WTC11 (cell line): ENCODE data around the gene PIK3C2G. TPM values are rescaled to one million over a fixed set of nuclear protein-coding genes. Genes with fewer than 3 reads are reported as not detected.

ENCODE experiments used
- ATAC-seq: fragments of 200-7000 bp; cut with Tn5 transposase; 2 replicates; pipeline ENCODE4 v1.10.0; 2021; ENCODE audit warnings: mild to moderate bottlenecking, moderate library complexity
- CTCF ChIA-PET: fragments of 300-600 bp; sonication (Branson Sonifier 250); formaldehyde crosslinking; loops from one replicate; lab custom pipeline; 2021; ENCODE audit warnings: antibody characterized with exemption; lab: Charles Lee
- POLR2A ChIA-PET: fragments of 350-600 bp; sonication (Branson Sonifier 250); formaldehyde crosslinking; loops from one replicate; lab custom pipeline; 2021; ENCODE audit warnings: antibody characterized with exemption; lab: Charles Lee
- DNase-seq: peaks from one replicate; pipeline ENCODE4 v3.0.0; 2021; ENCODE audit warnings: low spot score
- H3K27ac Mint-ChIP-seq: 2 replicates; pipeline ENCODE4 v1.8.0; 2021; ENCODE audit warnings: mixed read lengths
- H3K27me3 Mint-ChIP-seq: 2 replicates; pipeline ENCODE4 v1.8.0; 2021; ENCODE audit warnings: low read depth, mild to moderate bottlenecking, moderate library complexity, mixed read lengths
- H3K36me3 Mint-ChIP-seq: 2 replicates; pipeline ENCODE4 v1.8.0; 2021; ENCODE audit warnings: mixed read lengths
- H3K4me1 Mint-ChIP-seq: 2 replicates; pipeline ENCODE4 v1.8.0; 2022; ENCODE audit warnings: mixed read lengths
- H3K4me3 Mint-ChIP-seq: 2 replicates; pipeline ENCODE4 v1.8.0; 2021; ENCODE audit warnings: mild to moderate bottlenecking, moderate library complexity, mixed read lengths
- H3K9me3 Mint-ChIP-seq: 2 replicates; pipeline ENCODE4 v1.8.0; 2021; ENCODE audit warnings: mixed read lengths
- CREB1 ChIP-seq: sonication (generic); formaldehyde crosslinking; IDR thresholded peaks from 2 replicates; pipeline ENCODE4 v1.8.0; 2023; ENCODE audit warnings: mild to moderate bottlenecking, missing genetic modification reagents
- CREM ChIP-seq: sonication (generic); formaldehyde crosslinking; IDR thresholded peaks from 2 replicates; pipeline ENCODE4 v1.8.1; 2022; ENCODE audit warnings: mild to moderate bottlenecking, missing genetic modification reagents, moderate library complexity
- EMX1 ChIP-seq: fragments of 250-450 bp; sonication (Bioruptor Pico); IDR thresholded peaks from 2 replicates; pipeline ENCODE4 v1.8.0; 2021; ENCODE audit warnings: mild to moderate bottlenecking
- FOXK1 ChIP-seq: sonication (generic); formaldehyde crosslinking; IDR thresholded peaks from 2 replicates; pipeline ENCODE4 v1.8.0; 2022; ENCODE audit warnings: mild to moderate bottlenecking, moderate library complexity, missing genetic modification reagents
- GRHL2 ChIP-seq: fragments of 250-450 bp; sonication (Bioruptor Pico); IDR thresholded peaks from 2 replicates; pipeline ENCODE4 v1.8.0; 2022; ENCODE audit warnings: mild to moderate bottlenecking, moderate library complexity; ENCODE audit not compliant: insufficient replicate concordance, severe bottlenecking
- IRF2 ChIP-seq: sonication (generic); formaldehyde crosslinking; IDR thresholded peaks from 2 replicates; pipeline ENCODE4 v1.8.0; 2022; ENCODE audit warnings: low read depth, missing genetic modification reagents, borderline replicate concordance
- JAZF1 ChIP-seq: fragments of 250-450 bp; sonication (Bioruptor Pico); IDR thresholded peaks from 2 replicates; pipeline ENCODE4 v1.9.0; 2021; ENCODE audit warnings: moderate library complexity, mild to moderate bottlenecking, inconsistent platforms
- NFATC4 ChIP-seq: fragments of 250-450 bp; sonication (Bioruptor Pico); IDR thresholded peaks from 2 replicates; pipeline ENCODE4 v1.9.0; 2021; ENCODE audit warnings: mild to moderate bottlenecking
- NFYB ChIP-seq: sonication (generic); formaldehyde crosslinking; conservative IDR thresholded peaks from 2 replicates; pipeline ENCODE4 v1.8.0; 2022; ENCODE audit warnings: low read depth, missing genetic modification reagents
- NR1H2 ChIP-seq: sonication (generic); formaldehyde crosslinking; IDR thresholded peaks from 2 replicates; pipeline ENCODE4 v1.9.0; 2021; ENCODE audit warnings: mild to moderate bottlenecking, moderate library complexity, missing genetic modification reagents
- NR3C1 ChIP-seq: sonication (generic); formaldehyde crosslinking; conservative IDR thresholded peaks from 2 replicates; pipeline ENCODE4 v1.8.1; 2023; ENCODE audit warnings: low read depth, mild to moderate bottlenecking, missing genetic modification reagents
- RORB ChIP-seq: fragments of 250-450 bp; sonication (Bioruptor Pico); IDR thresholded peaks from 2 replicates; pipeline ENCODE4 v1.9.0; 2021; ENCODE audit warnings: mild to moderate bottlenecking
- TP53 ChIP-seq: sonication (generic); formaldehyde crosslinking; IDR thresholded peaks from 2 replicates; pipeline ENCODE4 v1.8.1; 2023; ENCODE audit warnings: mild to moderate bottlenecking, missing genetic modification reagents
- ZNF219 ChIP-seq: sonication (generic); formaldehyde crosslinking; IDR thresholded peaks from 2 replicates; pipeline ENCODE4 v1.8.0; 2023; ENCODE audit warnings: missing genetic modification reagents, mild to moderate bottlenecking, borderline replicate concordance
- ZNF317 ChIP-seq: sonication (generic); formaldehyde crosslinking; IDR thresholded peaks from 2 replicates; pipeline ENCODE4 v1.8.1; 2023; ENCODE audit warnings: low read depth, mild to moderate bottlenecking, moderate library complexity, missing genetic modification reagents, borderline replicate concordance
- ZNF671 ChIP-seq: fragments of 250-450 bp; sonication (Bioruptor Pico); IDR thresholded peaks from 2 replicates; pipeline ENCODE4 v1.8.0; 2021; ENCODE audit warnings: mild to moderate bottlenecking
- total RNA-seq: library from RNA; stranded (reverse); gene quantifications from 3 replicates; pipeline ENCODE4 v1.2.3, GENCODE V29; 2021
- TF ChIP-seq, protein P1 (sequence below): sonication (generic); formaldehyde crosslinking; IDR thresholded peaks from 2 replicates; pipeline ENCODE4 v1.8.1; 2023; ENCODE audit warnings: mild to moderate bottlenecking, missing genetic modification reagents, borderline replicate concordance
- TF ChIP-seq, protein P2 (sequence below): sonication (generic); formaldehyde crosslinking; IDR thresholded peaks from 2 replicates; pipeline ENCODE4 v1.8.1; 2022; ENCODE audit warnings: low read depth, mild to moderate bottlenecking, moderate library complexity, missing genetic modification reagents, borderline replicate concordance
- TF ChIP-seq, protein P3 (sequence below): sonication (generic); formaldehyde crosslinking; IDR thresholded peaks from 2 replicates; pipeline ENCODE4 v1.8.1; 2022; ENCODE audit warnings: mild to moderate bottlenecking, missing genetic modification reagents, moderate library complexity, borderline replicate concordance
- TF ChIP-seq, protein P4 (sequence below): sonication (generic); formaldehyde crosslinking; IDR thresholded peaks from 2 replicates; pipeline ENCODE4 v1.8.1; 2022; ENCODE audit warnings: low read depth, missing genetic modification reagents, borderline replicate concordance
- TF ChIP-seq, protein P5 (sequence below): sonication (generic); formaldehyde crosslinking; conservative IDR thresholded peaks from 2 replicates; pipeline ENCODE4 v1.8.1; 2022; ENCODE audit warnings: mild to moderate bottlenecking, missing genetic modification reagents
- TF ChIP-seq, protein P6 (sequence below): fragments of 250-450 bp; sonication (Bioruptor Pico); IDR thresholded peaks from 2 replicates; pipeline ENCODE4 v1.9.0; 2021; ENCODE audit warnings: mild to moderate bottlenecking, borderline replicate concordance

PIK3C2G gene
- total RNA-seq, 1 experiment from 2014 or later = not detected

DNA sequence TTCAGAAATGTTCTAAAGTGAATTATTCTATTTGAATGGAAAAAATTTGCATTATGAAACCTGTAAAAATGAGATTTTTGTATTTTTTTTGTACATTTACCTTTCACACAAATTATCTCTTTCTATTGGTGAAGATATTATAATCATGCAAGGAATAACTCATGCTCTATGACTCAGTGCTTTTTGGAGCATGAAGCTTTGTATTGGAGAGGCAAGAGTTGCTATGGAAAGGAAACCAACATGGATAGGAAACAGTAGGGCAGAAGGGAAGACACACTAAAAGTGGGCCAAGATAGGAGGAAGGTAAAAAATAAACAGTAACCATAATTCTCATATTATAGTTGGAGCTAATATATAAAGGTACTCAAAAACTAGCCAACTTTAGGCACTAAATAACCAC, 397.5 kb downstream of the PIK3C2G start:
- POLR2A ChIA-PET = interaction anchor here (0.6 kb wide), 1 partner anchor 10 kb away, joined by 3 read pairs; no protein-coding TSS in a partner anchor
- Mint-ChIP-seq H3K27ac (no peak overlapping the region), H3K4me1 (no peaks in the 10 kb centered on the region; the same call in 1 of the 2 replicates), H3K36me3 (peaks cover 2% of the 10 kb centered on the region; the same call in 1 of the 2 replicates), H3K4me3 (no peak overlapping the region), H3K27me3 (no peaks in the 10 kb centered on the region; the same call in 1 of the 2 replicates), H3K9me3 (peaks cover 8% of the 10 kb centered on the region)
- TF ChIP-seq IRF2 (CRISPR knock-in tag) (no peak), NFYB (CRISPR knock-in tag) (no peak), ZNF671 (CRISPR knock-in tag) (no peak), JAZF1 (CRISPR knock-in tag) (no peak), FOXK1 (CRISPR knock-in tag) (no peak), RORB (no peak), TP53 (CRISPR knock-in tag) (no peak), CREM (CRISPR knock-in tag) (no peak), NR3C1 (no peak)
- TF ChIP-seq, protein P1, sequence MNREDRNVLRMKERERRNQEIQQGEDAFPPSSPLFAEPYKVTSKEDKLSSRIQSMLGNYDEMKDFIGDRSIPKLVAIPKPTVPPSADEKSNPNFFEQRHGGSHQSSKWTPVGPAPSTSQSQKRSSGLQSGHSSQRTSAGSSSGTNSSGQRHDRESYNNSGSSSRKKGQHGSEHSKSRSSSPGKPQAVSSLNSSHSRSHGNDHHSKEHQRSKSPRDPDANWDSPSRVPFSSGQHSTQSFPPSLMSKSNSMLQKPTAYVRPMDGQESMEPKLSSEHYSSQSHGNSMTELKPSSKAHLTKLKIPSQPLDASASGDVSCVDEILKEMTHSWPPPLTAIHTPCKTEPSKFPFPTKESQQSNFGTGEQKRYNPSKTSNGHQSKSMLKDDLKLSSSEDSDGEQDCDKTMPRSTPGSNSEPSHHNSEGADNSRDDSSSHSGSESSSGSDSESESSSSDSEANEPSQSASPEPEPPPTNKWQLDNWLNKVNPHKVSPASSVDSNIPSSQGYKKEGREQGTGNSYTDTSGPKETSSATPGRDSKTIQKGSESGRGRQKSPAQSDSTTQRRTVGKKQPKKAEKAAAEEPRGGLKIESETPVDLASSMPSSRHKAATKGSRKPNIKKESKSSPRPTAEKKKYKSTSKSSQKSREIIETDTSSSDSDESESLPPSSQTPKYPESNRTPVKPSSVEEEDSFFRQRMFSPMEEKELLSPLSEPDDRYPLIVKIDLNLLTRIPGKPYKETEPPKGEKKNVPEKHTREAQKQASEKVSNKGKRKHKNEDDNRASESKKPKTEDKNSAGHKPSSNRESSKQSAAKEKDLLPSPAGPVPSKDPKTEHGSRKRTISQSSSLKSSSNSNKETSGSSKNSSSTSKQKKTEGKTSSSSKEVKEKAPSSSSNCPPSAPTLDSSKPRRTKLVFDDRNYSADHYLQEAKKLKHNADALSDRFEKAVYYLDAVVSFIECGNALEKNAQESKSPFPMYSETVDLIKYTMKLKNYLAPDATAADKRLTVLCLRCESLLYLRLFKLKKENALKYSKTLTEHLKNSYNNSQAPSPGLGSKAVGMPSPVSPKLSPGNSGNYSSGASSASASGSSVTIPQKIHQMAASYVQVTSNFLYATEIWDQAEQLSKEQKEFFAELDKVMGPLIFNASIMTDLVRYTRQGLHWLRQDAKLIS = no peak
- TF ChIP-seq, protein P2, sequence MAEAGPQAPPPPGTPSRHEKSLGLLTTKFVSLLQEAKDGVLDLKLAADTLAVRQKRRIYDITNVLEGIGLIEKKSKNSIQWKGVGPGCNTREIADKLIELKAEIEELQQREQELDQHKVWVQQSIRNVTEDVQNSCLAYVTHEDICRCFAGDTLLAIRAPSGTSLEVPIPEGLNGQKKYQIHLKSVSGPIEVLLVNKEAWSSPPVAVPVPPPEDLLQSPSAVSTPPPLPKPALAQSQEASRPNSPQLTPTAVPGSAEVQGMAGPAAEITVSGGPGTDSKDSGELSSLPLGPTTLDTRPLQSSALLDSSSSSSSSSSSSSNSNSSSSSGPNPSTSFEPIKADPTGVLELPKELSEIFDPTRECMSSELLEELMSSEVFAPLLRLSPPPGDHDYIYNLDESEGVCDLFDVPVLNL (CRISPR knock-in tag) = no peak
- TF ChIP-seq, protein P3, sequence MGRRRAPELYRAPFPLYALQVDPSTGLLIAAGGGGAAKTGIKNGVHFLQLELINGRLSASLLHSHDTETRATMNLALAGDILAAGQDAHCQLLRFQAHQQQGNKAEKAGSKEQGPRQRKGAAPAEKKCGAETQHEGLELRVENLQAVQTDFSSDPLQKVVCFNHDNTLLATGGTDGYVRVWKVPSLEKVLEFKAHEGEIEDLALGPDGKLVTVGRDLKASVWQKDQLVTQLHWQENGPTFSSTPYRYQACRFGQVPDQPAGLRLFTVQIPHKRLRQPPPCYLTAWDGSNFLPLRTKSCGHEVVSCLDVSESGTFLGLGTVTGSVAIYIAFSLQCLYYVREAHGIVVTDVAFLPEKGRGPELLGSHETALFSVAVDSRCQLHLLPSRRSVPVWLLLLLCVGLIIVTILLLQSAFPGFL (CRISPR knock-in tag) = no peak
- TF ChIP-seq, protein P4, sequence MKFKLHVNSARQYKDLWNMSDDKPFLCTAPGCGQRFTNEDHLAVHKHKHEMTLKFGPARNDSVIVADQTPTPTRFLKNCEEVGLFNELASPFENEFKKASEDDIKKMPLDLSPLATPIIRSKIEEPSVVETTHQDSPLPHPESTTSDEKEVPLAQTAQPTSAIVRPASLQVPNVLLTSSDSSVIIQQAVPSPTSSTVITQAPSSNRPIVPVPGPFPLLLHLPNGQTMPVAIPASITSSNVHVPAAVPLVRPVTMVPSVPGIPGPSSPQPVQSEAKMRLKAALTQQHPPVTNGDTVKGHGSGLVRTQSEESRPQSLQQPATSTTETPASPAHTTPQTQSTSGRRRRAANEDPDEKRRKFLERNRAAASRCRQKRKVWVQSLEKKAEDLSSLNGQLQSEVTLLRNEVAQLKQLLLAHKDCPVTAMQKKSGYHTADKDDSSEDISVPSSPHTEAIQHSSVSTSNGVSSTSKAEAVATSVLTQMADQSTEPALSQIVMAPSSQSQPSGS = no peak
- no peak for DNase-seq
- no peak for ATAC-seq
- CTCF ChIA-PET = no interaction called here

DNA sequence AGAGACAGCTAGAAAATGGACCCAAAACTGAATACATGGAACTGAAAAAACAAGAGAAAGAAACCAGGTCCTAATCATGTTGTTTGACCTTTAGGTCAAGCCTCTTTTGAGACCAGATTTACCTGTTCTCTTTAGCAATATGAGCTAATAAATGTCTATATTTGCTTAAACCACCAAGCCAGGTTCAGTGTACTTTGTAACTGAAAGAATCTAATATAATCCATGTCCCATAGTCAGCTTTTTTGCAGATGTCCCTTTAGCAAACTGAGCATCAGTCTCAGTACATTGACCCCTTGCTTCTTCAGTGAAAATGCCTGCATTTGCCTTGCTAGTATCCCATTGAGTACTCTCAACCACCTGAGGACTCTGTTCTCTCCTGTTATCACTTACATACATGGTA, 414.8 kb downstream of the PIK3C2G start:
- Mint-ChIP-seq H3K36me3 (no peaks in the 10 kb centered on the region), H3K27me3 (peaks cover 15% of the 10 kb centered on the region), H3K27ac (no peak overlapping the region), H3K9me3 (peaks cover 12% of the 10 kb centered on the region; the same call in 1 of the 2 replicates), H3K4me1 (no peaks in the 10 kb centered on the region), H3K4me3 (no peak overlapping the region)
- CTCF ChIA-PET = no interaction called here
- ATAC-seq (no peak), DNase-seq (no peak)
- POLR2A ChIA-PET = no interaction called here
- TF ChIP-seq, protein P5, sequence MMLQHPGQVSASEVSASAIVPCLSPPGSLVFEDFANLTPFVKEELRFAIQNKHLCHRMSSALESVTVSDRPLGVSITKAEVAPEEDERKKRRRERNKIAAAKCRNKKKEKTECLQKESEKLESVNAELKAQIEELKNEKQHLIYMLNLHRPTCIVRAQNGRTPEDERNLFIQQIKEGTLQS (CRISPR knock-in tag) = no peak
- TF ChIP-seq IRF2 (CRISPR knock-in tag) = no peak
- no peak for TF ChIP-seq NFATC4 (CRISPR knock-in tag)
- TF ChIP-seq EMX1 (CRISPR knock-in tag) = no peak
- TF ChIP-seq, protein P4 = no peak
- TF ChIP-seq ZNF219 (CRISPR knock-in tag) = no peak
- TF ChIP-seq, protein P6, sequence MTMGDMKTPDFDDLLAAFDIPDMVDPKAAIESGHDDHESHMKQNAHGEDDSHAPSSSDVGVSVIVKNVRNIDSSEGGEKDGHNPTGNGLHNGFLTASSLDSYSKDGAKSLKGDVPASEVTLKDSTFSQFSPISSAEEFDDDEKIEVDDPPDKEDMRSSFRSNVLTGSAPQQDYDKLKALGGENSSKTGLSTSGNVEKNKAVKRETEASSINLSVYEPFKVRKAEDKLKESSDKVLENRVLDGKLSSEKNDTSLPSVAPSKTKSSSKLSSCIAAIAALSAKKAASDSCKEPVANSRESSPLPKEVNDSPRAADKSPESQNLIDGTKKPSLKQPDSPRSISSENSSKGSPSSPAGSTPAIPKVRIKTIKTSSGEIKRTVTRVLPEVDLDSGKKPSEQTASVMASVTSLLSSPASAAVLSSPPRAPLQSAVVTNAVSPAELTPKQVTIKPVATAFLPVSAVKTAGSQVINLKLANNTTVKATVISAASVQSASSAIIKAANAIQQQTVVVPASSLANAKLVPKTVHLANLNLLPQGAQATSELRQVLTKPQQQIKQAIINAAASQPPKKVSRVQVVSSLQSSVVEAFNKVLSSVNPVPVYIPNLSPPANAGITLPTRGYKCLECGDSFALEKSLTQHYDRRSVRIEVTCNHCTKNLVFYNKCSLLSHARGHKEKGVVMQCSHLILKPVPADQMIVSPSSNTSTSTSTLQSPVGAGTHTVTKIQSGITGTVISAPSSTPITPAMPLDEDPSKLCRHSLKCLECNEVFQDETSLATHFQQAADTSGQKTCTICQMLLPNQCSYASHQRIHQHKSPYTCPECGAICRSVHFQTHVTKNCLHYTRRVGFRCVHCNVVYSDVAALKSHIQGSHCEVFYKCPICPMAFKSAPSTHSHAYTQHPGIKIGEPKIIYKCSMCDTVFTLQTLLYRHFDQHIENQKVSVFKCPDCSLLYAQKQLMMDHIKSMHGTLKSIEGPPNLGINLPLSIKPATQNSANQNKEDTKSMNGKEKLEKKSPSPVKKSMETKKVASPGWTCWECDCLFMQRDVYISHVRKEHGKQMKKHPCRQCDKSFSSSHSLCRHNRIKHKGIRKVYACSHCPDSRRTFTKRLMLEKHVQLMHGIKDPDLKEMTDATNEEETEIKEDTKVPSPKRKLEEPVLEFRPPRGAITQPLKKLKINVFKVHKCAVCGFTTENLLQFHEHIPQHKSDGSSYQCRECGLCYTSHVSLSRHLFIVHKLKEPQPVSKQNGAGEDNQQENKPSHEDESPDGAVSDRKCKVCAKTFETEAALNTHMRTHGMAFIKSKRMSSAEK (CRISPR knock-in tag) = no peak
- no peak for TF ChIP-seq GRHL2 (CRISPR knock-in tag)
- no peak for TF ChIP-seq NR1H2 (CRISPR knock-in tag)
- TF ChIP-seq CREB1 (CRISPR knock-in tag) = no peak
- no peak for TF ChIP-seq ZNF671 (CRISPR knock-in tag)
- no peak for TF ChIP-seq ZNF317 (CRISPR knock-in tag)
